Endothelial cell of umbilical vein (primary cell): ENCODE measurements around the gene OR12D1. TPM values are rescaled to one million over a fixed set of nuclear protein-coding genes. Genes with fewer than 3 reads are reported as not detected.
"Not testable (repeated sequence)": the region's sequence is repeated elsewhere in the genome, so short reads cannot be mapped to it uniquely, and the experiment has no call there.

Experiments used
- BruUV-seq: library from RNA; stranded (reverse); fragments of 400-500 nt; replicated peaks from 2 replicates; lab custom pipeline; 2021; lab: Mats Ljungman, UMichigan
- CTCF ChIA-PET: fragments of 300-600, 350-600 bp; sonication (Branson Sonifier 250); formaldehyde crosslinking; loops from one replicate; lab custom pipeline; 2021; ENCODE audit warnings: antibody characterized with exemption, inconsistent platforms; lab: Charles Lee
- POLR2A ChIA-PET: fragments of 300-600, 350-600 bp; sonication (Branson Sonifier 250); formaldehyde crosslinking; loops from one replicate; lab custom pipeline; 2021; ENCODE audit warnings: antibody characterized with exemption, inconsistent platforms; lab: Charles Lee
- DNase-seq: peaks from one replicate; pipeline ENCODE4 v3.0.0-alpha.2; 2011; ENCODE audit warnings: low read depth, low spot score
- FAIRE-seq: peaks from 2 replicates; lab custom pipeline; 2011; peaks lifted over from hg19 to GRCh38; lab: Jason Lieb, UNC
- H2AFZ ChIP-seq: 2 replicates; pipeline ENCODE4 v1.6.0; 2012; ENCODE audit warnings: low read depth, low read length, control low read depth, inconsistent platforms
- H3K27ac ChIP-seq: 2 replicates; pipeline ENCODE4 v1.5.1; 2011; ENCODE audit warnings: low read depth, mild to moderate bottlenecking, control low read depth, low read length, moderate library complexity; ENCODE audit not compliant: insufficient read depth
- H3K27me3 ChIP-seq, 2 experiments: 2 replicates each; pipeline versions ENCODE4 v1.6.0 to v1.6.1; 2011; ENCODE audit warnings: low read length in 2 of 2, mixed read lengths in 1 of 2; ENCODE audit not compliant: control insufficient read depth in 2 of 2, insufficient read depth in 2 of 2
- H3K36me3 ChIP-seq, 2 experiments: 2 replicates in 1 of 2; 3 replicates in 1 of 2; pipeline ENCODE4 v1.5.1; 2011; ENCODE audit warnings: low read length in 2 of 2, mild to moderate bottlenecking in 1 of 2, moderate library complexity in 1 of 2; ENCODE audit not compliant: control insufficient read depth in 2 of 2, insufficient read depth in 2 of 2; ENCODE audit errors: extremely low read depth in 1 of 2
- H3K4me1 ChIP-seq: 3 replicates; pipeline ENCODE4 v1.5.1; 2011; ENCODE audit warnings: mild to moderate bottlenecking, low read length; ENCODE audit not compliant: control insufficient read depth, insufficient read depth; ENCODE audit errors: extremely low read depth
- H3K4me2 ChIP-seq: 2 replicates; pipeline ENCODE4 v1.6.1; 2011; ENCODE audit warnings: low read length, control low read depth, mixed read lengths; ENCODE audit not compliant: insufficient read depth
- H3K4me3 ChIP-seq, 3 experiments: fragments of 200-600 bp in 1 of 3; sonication (generic), shearing (Covaris generic) in 1 of 3; replicated peaks in 1 of 3; 2 replicates each; pipeline ENCODE4 v1.5.1; 2011 to 2016; ENCODE audit warnings: control low read depth in 3 of 3, low read length in 3 of 3, mild to moderate bottlenecking in 2 of 3, inconsistent platforms in 1 of 3, low read depth in 1 of 3, moderate library complexity in 1 of 3; ENCODE audit not compliant: insufficient read depth in 1 of 3
- H3K79me2 ChIP-seq: 2 replicates; pipeline ENCODE4 v1.6.0; 2012; ENCODE audit warnings: low read length, inconsistent platforms; ENCODE audit not compliant: control insufficient read depth, insufficient read depth
- H3K9ac ChIP-seq: replicated peaks from 2 replicates; pipeline ENCODE3; 2011; ENCODE audit warnings: low read length, control low read depth; ENCODE audit not compliant: insufficient read depth; ENCODE audit errors: extremely low read depth
- H3K9me1 ChIP-seq: replicated peaks from 3 replicates; pipeline ENCODE4 v1.6.0; 2011; ENCODE audit warnings: mild to moderate bottlenecking, low read length; ENCODE audit not compliant: control insufficient read depth, insufficient read depth; ENCODE audit errors: extremely low read depth
- H3K9me3 ChIP-seq: replicated peaks from 2 replicates; pipeline ENCODE4 v1.5.1; 2012; ENCODE audit warnings: low read length, inconsistent platforms; ENCODE audit not compliant: control insufficient read depth, insufficient read depth
- H4K20me1 ChIP-seq: replicated peaks from 2 replicates; pipeline ENCODE3; 2011; ENCODE audit warnings: mild to moderate bottlenecking, low read length; ENCODE audit not compliant: control insufficient read depth, insufficient read depth; ENCODE audit errors: extremely low read depth
- JUN ChIP-seq: IDR thresholded peaks from 2 replicates; pipeline ENCODE4 v1.6.1; 2011; ENCODE audit warnings: borderline replicate concordance, low read depth; ENCODE audit not compliant: insufficient read length, insufficient read depth
- MYC ChIP-seq: IDR thresholded peaks from one replicate; pipeline ENCODE4 v1.6.1; 2011; ENCODE audit warnings: mild to moderate bottlenecking, low read depth, low read length
- dilution Hi-C: fragments of 300-500 bp; cut with MboI; formaldehyde crosslinking; loops from one replicate; pipeline ENCODE4 v1.15.0; 2019; ENCODE audit warnings: low sequenced_read_pairs; ENCODE audit not compliant: extremely low pct_ligation_motif_present
- intact Hi-C: fragments of 100-400 bp; cut with micrococcal nuclease; formaldehyde crosslinking; loops from one replicate; pipeline ENCODE4 v1.10.0; 2022
- polyA plus RNA-seq, 4 experiments: library from polyadenylated mRNA; depleted of rRNA in 3 of 4; stranded (reverse) in 3 of 4; unstranded in 1 of 4; fragments of >200 nt; gene quantifications; 2 replicates each; pipeline versions ENCODE4 v1.2.1 to v1.2.3, GENCODE V29; 2011 to 2012; ENCODE audit warnings: missing spikeins in 1 of 4
- total RNA-seq: library from RNA; stranded (reverse); gene quantifications from 2 replicates; pipeline ENCODE4 v1.2.3, GENCODE V29; 2021

The OR12D1 gene
- total and polyA plus RNA-seq, 2 donors (not counting 3 experiments of a cell fraction or from before 2014, with no cell fraction given), result not detected

- Histone ChIP-seq H3K4me1 (no peaks in the 10 kb centered on the region), H3K4me3 (no peak overlapping the region), H3K36me3 (no peaks in the 10 kb centered on the region), H2AFZ (no peak overlapping the region), H3K27me3 (no peaks in the 10 kb centered on the region), H3K4me2 (no peak overlapping the region), H3K9ac (no peak overlapping the region), H3K9me1 (no peaks in the 10 kb centered on the region), H3K27ac (no peak overlapping the region), H4K20me1 (no peaks in the 10 kb centered on the region), H3K9me3 (no peaks in the 10 kb centered on the region), H3K79me2 (no peaks in the 10 kb centered on the region)
- ChIA-PET POLR2A (no interaction called here), CTCF (no interaction called here)
- intact Hi-C loops (no loop called here), dilution Hi-C loops (no loop called here)
- no peak for FAIRE-seq
- BruUV-seq, result no TSS peak
- no peak for TF ChIP-seq JUN
- TF ChIP-seq MYC, result no peak
- DNase-seq, result no peak
These were observed 28.0 kb downstream of the OR12D1 start for GRCh38 chr6:29442719-29443118.

GRCh38 chr6:29444031-29444430 lies 29.3 kb downstream of the OR12D1 start:
- H2AFZ ChIP-seq, H3K27me3 ChIP-seq, POLR2A ChIA-PET, FAIRE-seq, dilution Hi-C loops, DNase-seq, H3K4me3 ChIP-seq, H4K20me1 ChIP-seq, intact Hi-C loops, H3K27ac ChIP-seq, H3K4me2 ChIP-seq, CTCF ChIA-PET, H3K36me3 ChIP-seq, BruUV-seq, H3K9me1 ChIP-seq, H3K4me1 ChIP-seq, H3K79me2 ChIP-seq, H3K9ac ChIP-seq, H3K9me3 ChIP-seq: not testable (repeated sequence)
